ENCODE measurements around the gene AJM1.
"Not testable (repeated sequence)": the region's sequence is repeated elsewhere in the genome, so short reads cannot be mapped to it uniquely, and the experiment has no call there.

AJM1 gene

GRCh38 chr9:136865041-136865767 lies 22.9 kb downstream of the AJM1 start:
- DNase-seq (ENCODE audit: extremely low read depth, insufficient read length): no peak

GRCh38 chr9:136865768-136866103 lies 23.5 kb downstream of the AJM1 start:
- Histone ChIP-seq H3K27me3 (replicated peaks; ENCODE audit: control insufficient read depth, insufficient read depth, low read length) (no peaks in the 10 kb centered on the region), H3K36me3 (ENCODE audit: control insufficient read depth, insufficient read depth, low read length) (peaks cover 29% of the 10 kb centered on the region), H3K4me3 (replicated peaks; ENCODE audit: low read depth, low read length) (peak overlapping the region; percentile 76)
- TF ChIP-seq CTCF (IDR thresholded peaks at IDR 0.05; ENCODE audit: insufficient read depth, low read length, poor library complexity, severe bottlenecking): no peak
- no peak for DNase-seq (ENCODE audit: extremely low read depth, insufficient read length)

More at GRCh38 chr9:136865041-136865767, 22.9 kb downstream of the AJM1 start:
- Histone ChIP-seq H3K4me3 (replicated peaks; ENCODE audit: low read depth, low read length) (peak overlapping the region; percentile 76), H3K27me3 (replicated peaks; ENCODE audit: control insufficient read depth, insufficient read depth, low read length) (no peaks in the 10 kb centered on the region), H3K36me3 (ENCODE audit: control insufficient read depth, insufficient read depth, low read length) (peaks cover 30% of the 10 kb centered on the region)
- no peak for TF ChIP-seq CTCF (IDR thresholded peaks at IDR 0.05; ENCODE audit: insufficient read depth, low read length, poor library complexity, severe bottlenecking)

- not testable (repeated sequence) for DNase-seq (ENCODE audit: extremely low read depth, insufficient read length); H3K27me3 ChIP-seq (replicated peaks; ENCODE audit: control insufficient read depth, insufficient read depth, low read length)
- H3K36me3 ChIP-seq (ENCODE audit: control insufficient read depth, insufficient read depth, low read length): peaks cover 17% of the 10 kb centered on the region
- peak overlapping the region; percentile 76 for H3K4me3 ChIP-seq (replicated peaks; ENCODE audit: low read depth, low read length)
Measured at GRCh38 chr9:136866898-136867421, 24.7 kb downstream of the AJM1 start.

- no peak for TF ChIP-seq CTCF (IDR thresholded peaks at IDR 0.05; ENCODE audit: insufficient read depth, low read length, poor library complexity, severe bottlenecking)
- H3K36me3 ChIP-seq (ENCODE audit: control insufficient read depth, insufficient read depth, low read length): peaks cover 13% of the 10 kb centered on the region
- H3K27me3 ChIP-seq (replicated peaks; ENCODE audit: control insufficient read depth, insufficient read depth, low read length): no peaks in the 10 kb centered on the region
- H3K4me3 ChIP-seq (replicated peaks; ENCODE audit: low read depth, low read length): no peak overlapping the region
- no peak for DNase-seq (ENCODE audit: extremely low read depth, insufficient read length)
Measured at GRCh38 chr9:136867480-136867879, 25.2 kb downstream of the AJM1 start.

GRCh38 chr9:136867917-136868316 lies 25.6 kb downstream of the AJM1 start:
- H3K27me3 ChIP-seq (replicated peaks; ENCODE audit: control insufficient read depth, insufficient read depth, low read length): no peaks in the 10 kb centered on the region
- no peak for DNase-seq (ENCODE audit: extremely low read depth, insufficient read length)
- H3K36me3 ChIP-seq (ENCODE audit: control insufficient read depth, insufficient read depth, low read length): peaks cover 9% of the 10 kb centered on the region
- TF ChIP-seq CTCF (IDR thresholded peaks at IDR 0.05; ENCODE audit: insufficient read depth, low read length, poor library complexity, severe bottlenecking): no peak
- no peak overlapping the region for H3K4me3 ChIP-seq (replicated peaks; ENCODE audit: low read depth, low read length)

- Histone ChIP-seq H3K4me3 (replicated peaks; ENCODE audit: low read depth, low read length) (no peak overlapping the region), H3K27me3 (replicated peaks; ENCODE audit: control insufficient read depth, insufficient read depth, low read length) (no peaks in the 10 kb centered on the region), H3K36me3 (ENCODE audit: control insufficient read depth, insufficient read depth, low read length) (peaks cover 1% of the 10 kb centered on the region)
- DNase-seq (ENCODE audit: extremely low read depth, insufficient read length): no peak
- TF ChIP-seq CTCF (IDR thresholded peaks at IDR 0.05; ENCODE audit: insufficient read depth, low read length, poor library complexity, severe bottlenecking): no peak
Measured at GRCh38 chr9:136868644-136869043, 26.4 kb downstream of the AJM1 start.

- DNase-seq (ENCODE audit: extremely low read depth, insufficient read length); H3K4me3 ChIP-seq (replicated peaks; ENCODE audit: low read depth, low read length); H3K36me3 ChIP-seq (ENCODE audit: control insufficient read depth, insufficient read depth, low read length); H3K27me3 ChIP-seq (replicated peaks; ENCODE audit: control insufficient read depth, insufficient read depth, low read length): not testable (repeated sequence)
Measured at GRCh38 chr9:136869611-136870010, 27.3 kb downstream of the AJM1 start.
